ENCODE measurements around the gene FXYD1.
"Not testable (repeated sequence)": the region's sequence is repeated elsewhere in the genome, so short reads cannot be mapped to it uniquely, and the experiment has no call there.

The FXYD1 gene

DNA sequence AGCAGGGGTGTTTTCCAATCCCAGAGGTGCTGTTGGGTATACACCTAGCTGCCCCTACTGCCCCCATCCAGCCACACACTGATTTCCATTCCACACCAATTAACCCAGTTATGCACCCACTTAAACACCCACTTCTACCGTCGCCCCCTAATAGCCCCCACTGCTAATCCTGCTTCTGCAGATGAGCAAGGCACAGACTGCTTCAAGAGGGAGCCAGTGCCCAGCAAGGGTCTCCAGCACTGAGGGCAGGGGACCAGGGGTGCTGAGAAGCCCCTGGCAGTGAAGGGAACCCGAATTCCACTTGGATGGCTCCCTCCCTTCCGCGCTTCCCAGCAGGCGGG lies 5.6 kb downstream of the FXYD1 start:
- DNase-seq: no peak

DNA sequence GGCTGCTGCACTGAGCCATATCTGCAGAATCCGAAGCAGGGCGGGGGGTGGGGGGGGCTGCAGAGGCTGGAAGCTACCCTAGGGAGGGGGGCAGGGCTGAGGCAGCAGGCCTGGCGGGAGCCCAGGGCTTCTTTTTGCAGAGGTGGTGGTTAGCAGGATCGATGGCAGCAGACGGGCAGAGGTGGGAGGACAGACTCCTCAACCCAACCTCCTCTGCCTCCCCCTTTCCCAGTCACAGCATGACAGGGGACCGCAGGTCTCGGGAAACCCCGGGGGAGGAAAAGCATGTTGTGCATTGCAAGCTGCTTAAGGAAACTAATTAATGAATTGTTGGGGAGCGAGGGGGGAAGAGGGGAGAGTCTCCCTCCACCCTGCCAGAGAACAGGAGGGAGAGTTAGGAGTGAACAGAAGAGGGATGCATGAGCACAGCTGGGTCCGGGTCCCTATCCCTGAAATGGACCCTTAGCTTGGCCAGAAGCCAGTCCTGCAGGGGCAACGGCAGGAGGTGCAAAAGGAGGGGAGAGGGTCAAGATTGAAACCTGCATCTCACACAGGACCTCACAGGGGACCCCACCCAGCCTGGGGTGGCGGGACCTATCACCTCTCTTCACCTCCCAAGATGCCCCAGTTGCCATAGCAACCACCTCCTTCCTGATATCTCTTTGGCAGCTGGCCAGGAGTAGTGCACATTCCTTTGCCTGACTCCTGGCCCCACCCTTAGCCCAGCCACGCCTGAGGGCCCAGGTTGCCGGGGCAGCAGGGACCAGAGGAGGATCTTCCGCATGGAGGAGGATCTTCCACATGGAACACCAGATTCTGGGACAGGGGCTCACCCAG lies 6.2 kb downstream of the FXYD1 start:
- DNase-seq: no peak

DNA sequence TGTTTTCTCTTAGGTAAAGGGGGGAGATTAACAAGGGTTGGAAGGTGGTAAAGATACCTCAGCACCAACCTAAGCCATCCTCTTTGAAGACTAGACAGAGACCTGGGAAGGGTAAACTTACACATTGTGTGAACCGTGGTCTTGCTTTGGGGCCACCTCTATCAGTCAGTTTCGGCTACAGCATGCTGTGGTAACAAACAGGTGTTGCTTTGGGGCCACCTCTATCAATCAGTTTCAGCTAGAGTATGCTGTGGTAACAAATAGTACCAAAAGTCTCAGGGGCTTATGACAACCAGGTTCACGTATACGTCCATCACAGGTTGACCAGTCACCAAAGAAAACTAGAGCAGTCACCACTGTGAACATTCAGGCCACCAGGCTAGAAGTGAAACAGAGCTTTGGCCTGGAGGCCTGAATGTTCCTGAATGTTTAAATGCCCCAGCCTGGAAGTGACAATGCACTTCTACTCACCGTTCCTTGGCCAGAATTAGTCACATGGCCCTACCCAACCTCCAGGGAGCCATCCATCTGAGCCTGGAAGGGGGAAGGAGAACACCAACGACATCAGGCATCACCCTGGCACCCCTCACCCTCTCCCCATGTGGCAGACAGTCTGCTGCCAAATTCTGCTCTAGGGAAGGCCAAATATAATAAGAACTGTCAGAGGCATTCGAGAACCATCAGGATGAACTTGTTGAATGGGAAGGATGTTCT lies 8.3 kb downstream of the FXYD1 start:
- no peak for DNase-seq

DNA sequence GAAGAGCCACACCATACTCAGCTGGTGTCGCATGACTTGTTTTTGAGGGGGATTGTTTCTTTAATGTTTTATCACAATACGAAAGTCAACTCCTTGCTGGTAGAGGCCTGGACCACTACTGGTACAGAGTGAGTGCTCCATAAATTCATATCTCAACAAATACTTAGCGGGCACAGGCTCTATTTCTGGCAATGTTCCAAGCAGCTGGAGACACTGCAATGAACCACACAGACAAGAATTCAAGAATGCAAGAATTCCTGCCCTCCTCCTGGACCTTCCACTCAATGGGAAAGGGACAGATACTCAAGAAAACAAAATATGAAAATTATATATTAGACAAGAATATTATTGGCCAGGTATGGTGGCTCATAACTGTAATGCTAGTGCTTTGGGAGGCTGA lies 10.8 kb downstream of the FXYD1 start:
- no peak for DNase-seq

DNA sequence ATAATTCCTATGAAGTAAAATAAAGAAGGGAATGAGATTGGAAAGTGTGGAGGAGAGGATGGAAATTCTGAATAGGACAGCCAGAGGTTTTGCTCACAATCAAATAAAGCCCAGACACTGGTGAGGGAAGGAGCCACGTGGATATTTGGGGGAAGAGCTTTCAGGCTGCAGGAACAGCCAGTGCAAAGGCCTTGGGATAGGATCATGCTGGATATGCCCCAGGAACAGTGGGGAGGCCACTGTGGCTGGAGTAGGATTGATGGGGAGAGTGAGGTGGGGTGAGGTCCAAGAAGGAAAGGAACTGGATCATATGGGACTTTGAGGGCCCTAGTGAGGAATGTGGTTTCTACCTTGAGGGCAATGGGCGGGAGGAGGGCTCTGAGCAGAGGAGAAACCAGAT lies 11.8 kb downstream of the FXYD1 start:
- no peak for DNase-seq

DNA sequence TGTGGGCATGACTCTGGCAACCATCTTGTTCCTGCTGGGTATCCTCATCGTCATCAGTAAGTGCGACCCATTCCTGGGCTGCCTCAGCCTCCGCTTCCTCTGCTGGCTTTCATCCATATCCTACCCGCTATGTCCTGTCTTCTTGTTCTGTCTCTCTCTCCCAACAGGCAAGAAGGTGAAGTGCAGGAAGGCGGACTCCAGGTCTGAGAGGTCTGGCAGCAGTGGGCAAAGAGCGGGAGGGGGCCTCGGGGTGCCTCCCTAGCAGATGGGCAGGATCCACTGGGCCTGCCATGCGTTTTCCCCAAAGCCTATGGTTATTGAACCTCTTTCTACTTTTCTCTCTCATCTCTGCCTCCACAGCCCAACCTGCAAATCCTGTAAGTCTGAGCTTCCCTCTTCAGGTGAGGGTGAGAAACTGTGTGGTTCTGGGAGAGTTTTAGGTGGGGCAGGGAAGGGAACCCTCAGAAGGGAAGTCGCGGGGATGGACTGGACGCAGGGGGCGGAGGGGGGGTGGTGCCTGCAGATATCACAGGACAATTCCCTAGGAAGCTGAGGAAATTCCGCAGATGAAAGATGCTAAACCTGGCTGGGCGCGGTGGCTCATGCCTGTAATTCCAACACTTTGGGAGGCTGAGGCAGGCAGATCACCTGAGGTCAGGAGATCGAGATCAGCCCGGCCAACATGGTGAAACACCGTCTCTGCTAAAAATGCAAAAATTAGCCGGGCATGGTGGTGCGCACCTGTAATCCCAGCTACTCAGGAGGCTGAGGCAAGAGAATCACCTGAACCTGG lies 12.8 kb downstream of the FXYD1 start:
- DNase-seq: no peak

DNA sequence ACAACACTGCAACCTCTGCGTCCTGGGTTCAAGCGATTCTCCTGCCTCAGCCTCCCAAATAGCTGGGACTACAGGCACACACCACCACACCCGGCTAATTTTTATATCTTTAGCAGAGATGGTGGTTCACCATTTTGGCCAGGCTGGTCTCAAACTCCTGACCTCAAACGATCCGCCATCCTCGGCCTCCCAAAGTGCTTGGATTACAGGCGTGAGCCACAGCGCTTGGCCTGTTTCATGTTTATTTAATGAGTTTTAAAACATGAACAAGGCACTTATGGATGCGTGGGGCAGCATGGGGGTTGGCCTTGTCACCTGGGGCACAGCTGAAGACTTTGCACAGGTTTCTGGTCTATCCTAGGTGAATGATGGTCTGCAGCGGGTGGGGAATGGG lies 14.5 kb downstream of the FXYD1 start:
- DNase-seq: not testable (repeated sequence)

DNA sequence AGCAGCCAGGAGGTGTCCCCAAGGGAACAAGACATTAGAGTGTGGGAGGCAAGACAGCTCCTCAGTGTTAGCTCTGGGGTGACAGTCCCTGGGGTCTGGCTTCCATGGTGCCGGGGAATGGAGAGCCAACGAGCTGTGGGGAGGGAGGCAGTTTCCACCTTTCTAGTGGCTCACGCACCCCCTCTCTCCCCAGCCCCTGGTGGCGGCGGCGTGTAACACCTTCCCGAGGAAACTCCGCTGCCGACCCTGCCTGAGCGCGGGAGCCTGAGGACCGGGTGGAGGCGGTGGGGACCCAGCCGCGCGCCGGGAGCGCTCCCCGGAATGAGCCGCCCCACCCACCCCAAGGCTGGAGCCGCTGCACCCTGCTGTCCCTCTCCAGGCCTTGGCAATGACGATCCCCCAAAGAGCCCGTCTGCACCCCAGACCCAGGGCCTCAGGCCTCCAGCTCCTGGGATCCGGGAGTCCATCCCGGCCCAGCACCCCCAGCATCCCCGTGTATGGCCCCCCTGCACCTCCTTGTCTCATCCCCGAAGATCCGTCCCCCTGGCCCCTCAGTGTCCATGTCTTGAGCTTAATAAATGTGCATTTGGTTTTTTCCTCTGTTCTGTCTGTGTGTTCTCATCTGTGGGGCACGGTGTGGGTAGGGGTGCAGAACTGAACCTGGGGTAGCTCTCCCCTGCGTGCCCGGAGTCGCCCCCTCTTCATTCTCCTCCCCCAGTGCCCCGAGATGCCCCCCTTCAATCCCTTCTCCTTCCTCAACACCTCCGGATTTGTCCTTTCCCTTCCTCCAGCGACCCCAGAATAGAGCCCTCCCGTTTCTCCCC lies 15.3 kb downstream of the FXYD1 start:
- no peak for DNase-seq

DNA sequence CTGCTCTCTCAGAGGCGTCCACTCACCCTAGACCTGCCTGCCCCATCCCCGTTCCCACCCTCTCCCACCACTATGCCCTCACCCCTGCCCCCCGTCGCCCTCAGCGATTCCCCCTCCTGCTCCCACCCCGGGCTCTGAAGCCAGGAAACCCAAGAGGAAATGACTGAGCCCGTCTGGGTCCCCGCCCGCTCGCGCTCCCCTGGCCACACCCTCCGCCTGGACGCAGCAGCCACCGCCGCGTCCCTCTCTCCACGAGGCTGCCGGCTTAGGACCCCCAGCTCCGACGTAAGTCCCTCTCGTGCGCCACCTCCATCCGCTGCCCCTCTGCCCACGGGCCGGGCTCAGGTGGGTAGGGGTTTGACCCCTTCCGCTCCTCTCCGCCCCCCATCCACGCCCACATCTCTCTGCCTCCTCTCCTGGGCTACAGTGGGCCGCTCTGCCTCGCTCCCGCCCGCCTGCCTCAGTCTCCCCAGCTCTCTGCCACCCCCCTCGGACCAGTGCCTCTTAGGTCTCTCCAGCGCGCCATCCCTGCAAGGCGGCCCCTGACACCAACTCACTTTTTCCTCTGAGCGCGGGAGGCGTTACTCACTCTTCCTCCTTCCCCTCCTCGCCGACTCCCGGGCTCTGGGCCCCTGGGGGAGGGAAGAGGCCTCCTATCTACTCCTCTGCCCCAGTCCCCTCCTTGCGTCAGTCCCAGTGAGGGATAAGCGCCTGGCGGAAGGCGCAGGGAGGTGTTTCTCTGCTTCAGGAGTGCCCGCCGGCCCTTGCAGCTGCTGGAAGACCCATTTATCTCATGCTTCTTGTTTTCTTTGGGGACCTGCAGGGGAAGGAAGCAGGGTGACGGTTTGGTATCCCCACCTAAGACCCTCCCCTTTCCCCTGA lies 16.1 kb downstream of the FXYD1 start, which contains the start of gene FXYD5:
TSS of gene FXYD5 (plus strand) at position 211 of the 882 bp plus-strand sequence. CDS start 816 bp downstream, outside the sequence.
- no peak for DNase-seq

DNA sequence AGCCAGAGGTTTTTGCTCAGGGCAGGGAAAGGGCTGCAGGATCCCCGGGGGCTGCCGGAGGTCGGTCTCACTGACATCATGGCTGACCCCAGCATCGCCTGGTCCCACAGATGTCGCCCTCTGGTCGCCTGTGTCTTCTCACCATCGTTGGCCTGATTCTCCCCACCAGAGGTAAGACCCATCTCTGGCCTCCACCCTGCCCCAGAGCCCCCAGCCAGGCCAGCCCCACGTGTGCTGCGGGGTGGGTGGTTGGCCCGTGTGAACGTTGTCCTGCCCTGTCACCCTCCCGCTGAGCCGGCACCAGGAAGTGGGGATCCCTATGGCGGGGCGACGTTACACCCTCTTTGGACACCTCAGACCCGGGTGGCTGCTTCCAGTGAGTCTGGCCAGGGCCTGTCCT lies 16.8 kb downstream of the FXYD1 start:
- no peak for DNase-seq

DNA sequence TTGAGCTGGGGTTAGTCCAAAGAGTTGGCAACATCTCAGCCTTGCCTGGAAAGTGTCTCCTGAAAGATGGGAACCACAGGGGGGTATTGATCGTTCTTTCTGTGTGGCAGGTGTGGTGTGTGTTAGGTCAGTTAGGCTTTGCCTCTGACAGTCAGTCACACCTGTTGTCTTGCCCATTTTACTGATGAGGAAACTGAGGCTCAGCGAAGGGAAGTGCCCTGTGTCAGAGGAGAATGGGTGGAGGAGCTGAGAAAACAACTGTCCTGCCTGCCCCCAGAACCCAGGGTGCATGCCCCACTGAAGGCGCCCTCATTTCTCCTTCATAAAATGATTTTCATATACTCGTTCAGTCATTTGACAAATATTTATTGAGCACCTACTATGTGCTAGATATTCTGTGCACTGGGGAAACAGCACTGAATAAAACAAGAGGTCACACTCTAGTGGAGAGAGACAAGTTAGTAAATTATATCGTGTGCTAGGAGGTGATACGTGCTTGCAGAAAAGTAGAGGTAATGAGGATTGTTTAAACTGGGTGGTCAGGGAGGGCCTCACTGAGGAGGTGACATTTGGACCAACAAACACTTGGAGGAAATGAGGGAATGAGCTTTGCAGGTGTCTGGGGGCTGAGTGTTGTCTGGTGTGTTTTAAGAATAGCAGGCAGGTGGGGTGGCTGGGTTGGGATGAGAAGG lies 17.5 kb downstream of the FXYD1 start:
- DNase-seq: no peak

DNA sequence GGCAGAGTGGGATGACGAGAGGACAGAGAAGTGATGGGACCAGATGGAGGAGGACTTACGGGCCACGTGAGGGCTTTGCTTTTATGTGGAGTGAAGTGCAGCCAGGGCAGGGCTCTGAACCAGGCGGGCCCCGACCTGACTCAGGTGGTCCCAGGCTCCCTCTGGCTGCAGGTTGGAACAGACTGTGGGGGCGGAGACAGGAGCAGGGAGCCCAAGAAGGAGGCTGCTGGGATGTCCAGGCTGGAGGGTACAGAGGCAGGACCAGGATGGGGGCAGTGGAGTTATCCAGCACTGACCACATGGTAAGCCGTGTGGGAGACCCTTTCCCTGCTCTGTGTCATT lies 18.0 kb downstream of the FXYD1 start:
- DNase-seq: no peak

DNA sequence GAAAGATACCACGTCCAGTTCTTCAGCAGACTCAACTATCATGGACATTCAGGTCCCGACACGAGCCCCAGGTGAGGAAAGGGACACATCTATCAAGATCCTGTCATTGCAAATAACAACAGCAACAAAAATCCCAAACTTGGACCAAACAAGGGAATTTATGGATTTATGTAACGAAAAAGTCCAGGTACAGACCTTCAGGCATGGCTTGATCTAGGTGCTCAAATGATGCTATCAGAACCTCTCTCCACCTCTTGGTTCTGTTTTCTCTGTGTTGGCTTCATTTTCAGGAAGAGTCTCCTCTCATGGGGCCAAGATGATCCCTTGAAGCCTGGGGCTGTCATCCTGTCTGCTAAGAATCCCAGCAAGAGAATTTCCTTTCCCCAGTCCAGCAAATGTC lies 18.8 kb downstream of the FXYD1 start:
- DNase-seq: no peak

DNA sequence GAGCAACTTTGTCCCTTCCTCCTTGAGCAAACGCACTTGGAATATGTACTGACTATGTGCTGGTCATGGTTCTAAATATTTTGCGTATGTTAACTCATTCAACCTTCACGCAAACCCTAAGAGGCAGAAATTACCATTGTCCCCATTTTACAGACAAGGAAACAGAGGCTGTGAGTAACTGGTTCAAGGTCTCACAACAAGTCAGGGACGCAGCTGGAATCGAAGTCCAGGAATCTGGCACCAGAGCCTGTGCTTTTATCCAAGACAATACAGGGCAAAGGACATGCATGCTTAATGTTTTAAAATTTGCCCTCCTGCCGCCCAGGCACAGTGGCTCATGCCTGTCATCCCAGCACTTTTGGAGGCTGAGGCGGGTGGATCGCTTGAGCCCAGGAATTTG lies 21.0 kb downstream of the FXYD1 start:
- DNase-seq: no peak

DNA sequence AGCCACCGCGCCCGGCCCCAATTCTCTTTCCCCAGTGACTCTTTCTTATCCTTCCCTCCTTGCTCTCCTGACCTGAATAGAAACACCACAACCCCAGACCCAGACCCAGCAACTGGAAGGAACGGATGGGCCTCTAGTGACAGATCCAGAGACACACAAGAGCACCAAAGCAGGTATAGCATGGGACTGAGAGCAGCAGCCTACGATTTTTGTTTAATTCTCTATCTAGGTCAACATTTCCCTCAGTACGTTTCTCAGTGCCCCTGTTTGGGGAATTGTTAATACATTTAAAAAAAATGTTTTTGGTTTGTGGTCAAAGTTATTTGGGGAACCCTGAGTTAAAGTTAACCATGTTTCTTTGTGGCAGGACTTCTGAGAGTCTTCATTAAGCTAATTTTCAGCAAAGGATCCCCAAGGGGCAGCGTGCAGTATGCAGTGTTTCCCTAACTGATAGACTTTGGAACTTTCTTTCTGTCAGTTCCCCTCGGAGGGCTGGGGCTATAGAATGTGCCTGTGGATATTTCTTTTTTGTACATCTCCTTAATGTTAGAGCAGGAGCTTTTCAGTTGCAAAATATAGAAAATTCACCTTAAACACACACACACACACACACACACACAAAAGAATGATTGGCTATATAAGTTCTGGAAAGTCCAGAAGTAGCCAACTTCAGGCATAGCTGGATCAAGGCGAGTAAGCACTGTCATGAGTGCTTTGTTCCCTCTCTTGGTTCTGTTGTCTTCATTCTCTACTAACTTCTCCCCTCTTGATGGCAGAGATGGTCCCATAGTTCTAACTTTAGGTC lies 22.2 kb downstream of the FXYD1 start:
- no peak for DNase-seq

DNA sequence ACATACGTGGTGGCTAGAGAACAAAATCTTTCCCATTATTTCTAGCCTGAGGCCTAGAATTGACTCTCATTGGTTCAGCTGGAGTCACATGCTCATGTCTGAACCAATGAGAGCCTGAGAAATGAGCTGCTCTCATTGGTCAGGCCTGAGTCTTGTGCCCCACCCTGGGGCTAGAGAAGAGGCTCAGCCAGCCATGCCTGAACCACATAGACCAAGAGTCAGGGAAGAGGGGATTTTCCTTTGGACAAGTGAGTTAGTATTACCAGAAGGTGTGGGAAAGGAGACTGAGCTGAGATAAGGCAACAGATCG lies 22.8 kb downstream of the FXYD1 start:
- no peak for DNase-seq

DNA sequence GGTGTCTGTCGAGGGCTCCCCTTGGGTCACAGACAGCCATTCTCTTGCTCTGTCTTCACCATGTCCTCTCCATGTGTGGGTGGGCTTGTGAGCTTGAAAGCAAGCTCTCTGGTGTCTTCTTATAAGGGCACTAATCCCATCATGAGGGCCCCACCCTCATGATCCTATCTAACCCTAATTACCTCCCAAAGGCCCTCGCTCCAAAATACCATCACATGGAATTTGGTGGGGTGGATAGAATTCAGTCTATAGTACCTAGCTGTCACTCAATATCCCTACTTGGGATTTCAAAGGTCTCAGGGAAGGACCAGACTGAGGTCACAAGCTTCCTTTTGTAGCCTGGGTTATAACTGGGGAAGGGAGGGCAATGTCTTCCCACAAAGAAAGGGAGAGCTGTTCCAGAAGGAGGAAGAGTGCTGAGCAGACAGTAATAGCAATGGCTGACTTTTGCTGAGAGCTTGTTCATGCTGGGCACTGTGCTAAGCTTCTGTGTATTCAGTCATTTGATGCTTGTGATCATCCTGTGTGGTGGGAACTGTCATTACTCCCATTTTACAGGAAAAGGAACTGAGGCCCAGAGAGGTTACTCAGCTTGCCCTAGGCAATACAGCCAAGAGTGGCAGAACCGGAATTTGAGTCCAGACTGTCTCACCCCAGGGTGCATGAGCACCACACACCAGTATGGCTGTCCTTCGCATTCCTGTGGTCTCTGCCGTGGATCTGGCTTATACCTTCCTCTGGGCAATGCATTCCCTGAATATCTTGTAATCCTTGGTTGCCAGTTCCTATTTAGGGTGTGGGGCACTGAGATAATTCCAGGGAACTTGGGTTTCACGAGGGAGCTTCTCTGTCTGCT lies 24.1 kb downstream of the FXYD1 start:
- DNase-seq: no peak

DNA sequence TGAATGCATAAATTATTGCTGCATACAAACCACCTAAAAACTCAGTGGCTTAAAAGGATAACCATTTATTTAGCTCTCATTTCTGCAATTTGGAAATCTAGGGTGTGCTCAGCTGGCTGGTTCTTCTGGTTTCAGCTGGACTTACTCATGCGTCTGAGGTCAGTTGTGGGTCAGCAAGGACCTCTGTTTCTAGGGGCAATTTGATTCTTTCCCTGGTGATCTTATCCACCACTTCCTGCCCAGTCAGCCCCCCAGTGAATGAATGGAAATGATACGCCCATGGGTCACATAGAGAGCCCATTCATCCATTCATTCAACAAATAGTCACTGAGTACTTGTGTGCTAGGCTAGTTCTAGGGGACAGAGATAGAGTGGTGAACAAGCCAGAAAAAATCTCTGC lies 25.8 kb downstream of the FXYD1 start:
- no peak for DNase-seq
